IPS-18c (cell line): ENCODE results near the gene CEP63.
"Not testable (repeated sequence)": the region's sequence is repeated elsewhere in the genome, so short reads cannot be mapped to it uniquely, and the experiment has no call there.

ENCODE experiments used
- H3K4me3 ChIP-seq: 2 replicates; pipeline ENCODE4 v1.7.0; 2013; ENCODE audit warnings: low read depth, mild to moderate bottlenecking, low read length, moderate library complexity; ENCODE audit not compliant: insufficient read depth
- H3K9me3 ChIP-seq: one replicate; pipeline ENCODE4 v1.6.1; 2013; ENCODE audit warnings: mild to moderate bottlenecking, low read length, moderate library complexity; ENCODE audit not compliant: control insufficient read depth, insufficient read depth

CEP63 gene

DNA sequence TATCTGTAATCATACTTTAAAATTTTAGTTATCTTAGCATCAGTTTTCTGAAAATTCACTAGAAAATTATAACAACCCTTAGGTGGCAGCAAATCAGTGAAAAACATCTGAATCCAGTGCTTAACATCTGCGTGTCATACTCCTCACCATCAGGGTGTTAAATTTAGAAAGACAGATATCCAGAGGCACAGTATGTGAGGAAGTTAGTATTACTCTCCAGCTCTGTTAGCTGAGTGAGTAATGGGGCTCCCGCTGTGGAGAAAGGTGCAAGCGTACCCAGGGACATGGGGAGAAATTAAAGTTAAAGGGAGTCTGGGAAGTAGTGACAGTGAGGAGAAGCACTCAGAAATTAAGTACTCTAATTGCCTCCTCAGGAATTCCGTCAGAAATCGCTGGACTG lies 50.9 kb downstream of the CEP63 start:
- no peaks in the 10 kb centered on the region for H3K9me3 ChIP-seq
- no peak overlapping the region for H3K4me3 ChIP-seq

DNA sequence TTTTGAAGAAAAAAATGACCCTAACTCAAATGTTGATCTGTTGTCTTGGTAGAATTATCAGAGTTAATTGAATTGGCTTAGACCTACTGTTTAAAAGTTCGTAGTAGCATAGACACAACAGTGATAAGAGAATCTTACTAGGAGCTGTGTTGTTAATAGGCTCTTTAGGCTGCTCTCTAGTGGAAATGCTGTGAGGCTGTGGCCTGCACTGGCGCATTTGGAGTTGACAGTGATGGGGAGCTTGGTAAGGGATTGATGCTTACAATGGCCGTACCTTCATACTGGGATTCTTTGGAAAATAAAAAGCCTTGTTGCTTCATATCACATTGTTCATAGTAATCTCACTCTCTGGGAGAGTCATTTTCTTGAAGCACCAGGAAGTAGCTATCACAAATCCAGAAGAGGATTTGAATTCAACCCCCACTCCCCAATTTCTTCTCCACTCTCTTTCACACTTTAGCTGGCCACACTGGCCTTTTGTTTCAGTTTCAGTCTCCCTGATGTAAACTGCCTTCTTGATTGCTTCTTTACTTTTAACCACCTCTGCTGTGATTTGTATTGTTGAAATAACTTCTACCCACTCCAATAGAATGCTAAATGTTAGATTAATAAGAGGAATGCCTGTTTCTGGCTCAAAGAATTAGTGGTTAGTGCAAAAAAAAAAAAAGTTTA lies 56.6 kb downstream of the CEP63 start:
- no peaks in the 10 kb centered on the region for H3K9me3 ChIP-seq
- H3K4me3 ChIP-seq: no peak overlapping the region

DNA sequence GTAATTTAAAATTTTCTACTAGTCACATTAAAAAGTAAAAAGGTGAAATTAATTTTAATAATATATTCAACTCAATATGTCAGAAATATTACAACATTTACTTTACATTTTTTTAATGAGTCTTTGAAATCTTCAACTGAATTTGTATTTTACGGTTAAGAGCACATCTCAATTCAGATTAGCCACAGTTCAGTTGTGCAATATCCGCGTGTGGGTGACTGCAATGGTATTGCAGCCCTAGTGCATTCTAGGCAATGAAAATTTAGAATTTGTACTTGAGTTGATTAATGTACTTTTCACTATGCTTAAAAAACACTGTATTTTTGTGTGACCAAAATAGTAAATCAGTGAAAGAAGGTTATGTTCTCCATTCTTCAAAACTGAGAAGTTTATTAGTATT lies 57.3 kb downstream of the CEP63 start:
- H3K9me3 ChIP-seq: no peaks in the 10 kb centered on the region
- no peak overlapping the region for H3K4me3 ChIP-seq

DNA sequence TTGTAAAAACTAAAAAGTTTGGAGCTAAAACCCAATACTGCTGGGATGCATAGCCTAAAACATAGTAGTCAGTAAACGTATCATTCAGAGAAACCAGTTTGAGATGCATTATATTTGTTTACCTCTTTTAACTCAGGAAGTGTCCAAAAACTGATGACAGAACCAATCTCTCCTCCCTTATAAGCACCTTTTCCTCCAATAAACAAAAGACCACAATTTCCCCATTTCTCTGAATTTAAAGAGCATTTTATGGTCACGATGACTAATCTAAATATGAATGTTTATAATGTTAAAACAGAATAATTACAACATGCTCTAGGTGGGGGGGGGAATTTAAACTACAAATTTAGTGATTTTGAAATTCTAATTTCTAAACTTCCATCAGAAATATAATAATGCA lies 58.5 kb downstream of the CEP63 start:
- H3K9me3 ChIP-seq: no peaks in the 10 kb centered on the region

DNA sequence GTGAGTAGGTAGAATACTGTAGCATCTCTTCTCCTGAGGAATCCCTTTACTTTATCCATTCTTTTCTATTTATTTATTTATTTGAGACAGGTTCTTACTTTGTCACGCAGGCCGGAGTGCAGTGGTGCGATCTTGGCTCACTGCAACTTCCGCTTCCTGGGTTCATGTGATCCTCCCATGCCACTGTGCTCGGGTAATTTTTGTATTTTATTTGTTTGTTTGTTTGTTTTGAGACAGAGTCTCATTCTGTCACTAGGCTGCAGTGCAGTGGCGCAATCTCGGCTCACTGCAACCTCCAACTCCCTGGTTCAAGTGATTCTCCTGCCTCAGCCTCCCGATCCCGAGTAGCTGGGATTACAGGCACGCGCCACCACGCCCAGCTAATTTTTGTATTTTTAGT lies 58.9 kb downstream of the CEP63 start:
- H3K9me3 ChIP-seq, H3K4me3 ChIP-seq: not testable (repeated sequence)

More for the DNA sequence above, 58.5 kb downstream of the CEP63 start:
- no peak overlapping the region for H3K4me3 ChIP-seq

DNA sequence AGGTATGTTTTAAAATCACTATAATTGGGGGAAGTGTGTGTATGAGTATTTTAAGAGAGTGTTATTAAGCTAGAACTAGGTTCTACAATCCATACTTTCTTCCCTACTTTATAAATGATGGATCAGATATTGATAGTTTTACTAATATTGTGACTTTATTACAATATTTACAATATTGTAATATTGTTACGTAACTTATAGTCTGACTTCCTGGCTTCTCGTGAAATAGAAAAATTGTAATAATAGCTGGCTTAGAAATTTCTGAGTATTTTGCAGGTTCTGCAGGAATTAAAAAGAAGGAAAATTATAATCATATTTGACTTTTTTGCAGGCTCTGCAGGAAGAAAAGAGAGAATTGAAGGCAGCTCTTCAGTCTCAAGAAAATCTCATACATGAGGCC lies 60.0 kb downstream of the CEP63 start:
- Histone ChIP-seq H3K4me3 (no peak overlapping the region), H3K9me3 (no peaks in the 10 kb centered on the region)

DNA sequence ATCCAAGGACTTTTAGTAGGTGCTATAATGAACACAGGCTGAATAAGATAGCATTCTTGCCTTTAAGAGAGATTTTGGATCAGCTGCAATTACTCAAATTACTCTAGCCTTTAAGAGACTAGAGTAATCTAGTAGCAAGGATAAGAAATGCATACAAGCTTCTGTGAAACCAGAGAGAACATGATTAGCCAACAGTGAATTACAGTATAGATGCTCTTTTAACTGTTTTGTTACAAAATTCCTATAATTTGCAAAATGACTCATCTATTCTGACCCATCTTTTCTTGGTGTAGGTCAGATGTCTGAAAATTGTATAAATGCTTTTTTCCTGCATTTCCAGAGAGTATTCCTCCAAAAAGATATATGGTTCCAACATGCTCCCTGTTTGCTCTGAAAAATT lies 66.9 kb downstream of the CEP63 start:
- Histone ChIP-seq H3K4me3 (no peak overlapping the region), H3K9me3 (no peaks in the 10 kb centered on the region)

DNA sequence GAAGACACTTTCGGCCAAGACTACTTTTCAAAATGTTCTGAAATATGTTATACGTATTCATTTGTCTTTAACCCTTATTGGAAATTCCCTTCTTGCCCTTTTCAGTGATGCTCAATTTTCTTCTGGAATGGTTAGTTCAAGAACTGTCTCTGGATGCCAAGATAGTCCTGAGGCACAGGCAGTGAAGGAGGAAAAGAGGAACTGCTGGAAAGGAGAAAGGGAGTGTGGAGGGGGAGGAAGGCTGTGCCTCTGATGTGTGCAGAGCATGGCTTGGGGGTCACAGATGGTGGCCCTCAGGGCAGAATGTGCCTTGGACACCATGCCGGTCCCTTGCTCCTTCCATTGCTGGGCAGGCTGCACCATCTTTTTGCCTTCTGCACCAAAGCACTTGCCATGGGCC lies 73.7 kb downstream of the CEP63 start:
- no peak overlapping the region for H3K4me3 ChIP-seq
- H3K9me3 ChIP-seq: no peaks in the 10 kb centered on the region

DNA sequence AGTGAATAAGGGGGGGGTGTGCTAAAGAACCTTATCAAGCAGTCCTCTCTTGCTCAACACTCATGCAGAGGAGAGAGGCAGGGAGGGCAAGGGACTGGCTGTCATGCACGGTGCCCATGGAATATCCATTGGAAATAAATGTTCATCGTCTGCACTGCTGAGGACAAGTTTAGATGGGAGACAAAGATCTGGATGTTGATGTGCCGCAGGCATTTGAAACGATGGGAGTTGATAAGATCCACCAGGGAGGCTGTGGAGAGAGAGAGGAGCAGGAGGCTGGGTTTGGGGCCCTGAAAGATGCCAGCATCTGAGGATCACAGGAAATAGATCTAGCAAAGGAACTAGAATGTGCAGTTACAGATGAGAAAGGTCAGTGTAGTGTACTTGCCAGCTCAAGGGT lies 76.2 kb downstream of the CEP63 start:
- no peak overlapping the region for H3K4me3 ChIP-seq
- H3K9me3 ChIP-seq: no peaks in the 10 kb centered on the region

DNA sequence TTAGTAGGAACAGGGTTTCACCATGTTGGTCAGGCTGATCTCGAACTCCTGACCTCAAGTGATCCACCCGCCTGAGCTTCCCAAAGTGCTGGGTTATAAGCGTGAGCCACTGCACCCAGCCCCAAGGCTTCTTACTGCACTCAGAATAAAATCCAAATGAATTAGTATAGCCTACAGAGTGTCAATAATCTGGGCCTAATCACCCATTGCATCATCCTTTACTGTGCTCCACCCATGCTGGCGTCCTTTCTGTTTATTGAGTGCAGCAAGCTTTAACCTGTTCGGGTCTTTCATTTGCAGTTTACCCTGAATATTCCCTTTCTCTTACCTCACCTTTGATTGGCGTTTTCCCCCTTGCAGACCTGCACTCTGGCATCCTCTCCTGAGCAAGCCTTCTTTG lies 77.7 kb downstream of the CEP63 start:
- Histone ChIP-seq H3K9me3 (no peaks in the 10 kb centered on the region), H3K4me3 (no peak overlapping the region)

DNA sequence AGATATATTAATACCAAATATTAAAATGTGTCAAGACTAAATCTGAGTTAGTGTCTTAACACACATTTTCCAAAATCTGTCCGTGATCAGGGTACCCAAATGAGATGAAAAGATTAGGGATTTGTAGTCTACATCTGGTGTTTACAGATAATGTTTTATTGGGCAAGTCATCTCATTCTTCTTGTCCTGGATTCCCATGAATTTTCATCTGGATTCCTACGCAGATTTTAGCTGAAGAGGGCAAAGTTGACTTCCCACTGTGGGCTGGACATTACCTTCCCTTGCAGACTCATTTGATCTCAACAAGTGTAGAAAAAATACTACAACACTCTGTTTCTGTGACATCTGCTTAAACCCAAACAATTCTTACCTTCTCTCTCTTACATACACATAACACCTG lies 79.1 kb downstream of the CEP63 start:
- no peaks in the 10 kb centered on the region for H3K9me3 ChIP-seq

DNA sequence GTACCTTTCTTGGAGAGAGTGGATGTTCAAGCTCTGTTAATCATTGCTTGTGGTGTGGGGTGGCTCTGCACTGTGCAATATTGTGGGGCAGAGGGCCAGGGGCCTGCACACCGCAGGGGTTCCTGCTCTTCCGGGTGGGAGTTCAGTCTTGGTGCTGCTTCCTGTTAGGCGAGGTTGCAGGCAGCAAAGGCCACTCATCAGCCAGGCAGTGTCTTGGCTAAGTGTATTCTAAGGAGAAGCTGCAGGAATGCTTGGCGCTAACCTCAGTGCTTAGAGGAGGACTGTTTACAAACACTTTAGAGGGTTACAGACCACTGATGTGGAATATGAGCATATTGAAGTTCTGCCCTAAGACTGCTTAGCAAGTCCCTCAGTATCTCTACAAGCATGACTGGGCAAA lies 81.7 kb downstream of the CEP63 start:
- Histone ChIP-seq H3K4me3 (no peak overlapping the region), H3K9me3 (peaks cover 2% of the 10 kb centered on the region)

More for the DNA sequence above, 79.1 kb downstream of the CEP63 start:
- no peak overlapping the region for H3K4me3 ChIP-seq

DNA sequence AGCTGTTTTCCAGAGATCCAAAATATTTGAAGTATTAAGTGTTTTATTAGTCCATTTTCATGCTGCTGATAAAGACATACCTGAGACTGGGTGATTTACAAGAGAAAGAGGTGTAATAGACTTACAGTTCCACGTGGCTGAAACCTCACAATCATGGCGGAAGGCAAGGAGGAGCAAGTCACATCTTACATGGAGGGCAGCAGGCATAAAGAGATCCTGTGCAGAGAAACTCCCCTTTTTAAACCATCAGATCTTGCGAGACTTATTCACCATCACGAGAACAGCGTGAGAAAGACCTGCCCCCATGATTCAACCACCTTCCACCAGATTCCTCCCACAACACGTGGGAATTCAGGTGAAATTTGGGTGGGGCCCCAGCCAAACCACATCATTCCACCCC lies 82.9 kb downstream of the CEP63 start:
- Histone ChIP-seq H3K4me3 (no peak overlapping the region), H3K9me3 (peaks cover 2% of the 10 kb centered on the region)

DNA sequence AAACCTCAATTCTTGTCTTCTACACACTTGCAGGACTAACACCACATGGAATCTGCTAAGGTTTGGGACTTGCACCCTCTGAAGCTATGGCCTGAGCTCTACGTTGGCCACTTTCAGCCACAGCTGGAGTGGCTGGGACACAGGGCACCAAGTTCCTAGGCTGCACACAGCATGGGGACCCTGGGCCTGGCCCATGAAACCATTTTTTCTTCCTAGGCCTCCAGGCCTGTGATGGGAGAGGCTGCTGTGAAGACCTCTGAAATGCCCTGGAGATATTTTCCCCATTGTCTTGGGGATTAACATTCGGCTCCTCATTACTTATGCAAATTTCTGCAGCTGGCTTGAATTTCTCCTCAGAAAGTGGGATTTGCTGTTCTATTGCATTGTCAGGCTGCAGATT lies 84.0 kb downstream of the CEP63 start:
- H3K4me3 ChIP-seq, H3K9me3 ChIP-seq: not testable (repeated sequence)

DNA sequence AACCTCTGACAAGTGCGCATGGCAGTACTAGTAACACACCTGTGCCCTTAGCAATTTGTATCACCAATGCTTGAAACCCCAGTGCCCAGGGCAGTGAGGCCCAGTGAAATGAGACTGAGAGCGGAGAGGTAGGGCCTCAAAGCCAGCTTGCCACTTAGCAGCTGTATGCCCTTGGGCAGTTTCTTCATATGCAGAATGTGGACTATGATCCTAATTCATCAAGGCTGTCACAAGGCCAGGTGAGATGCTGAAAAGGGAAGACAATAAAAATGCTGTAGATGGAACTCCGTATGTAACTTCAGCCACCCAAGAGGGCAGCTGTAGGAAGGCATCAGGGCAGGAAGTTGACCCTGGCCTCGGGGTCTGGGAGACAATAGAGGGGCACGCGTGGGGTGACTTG lies 90.6 kb downstream of the CEP63 start:
- no peak overlapping the region for H3K4me3 ChIP-seq
- no peaks in the 10 kb centered on the region for H3K9me3 ChIP-seq

DNA sequence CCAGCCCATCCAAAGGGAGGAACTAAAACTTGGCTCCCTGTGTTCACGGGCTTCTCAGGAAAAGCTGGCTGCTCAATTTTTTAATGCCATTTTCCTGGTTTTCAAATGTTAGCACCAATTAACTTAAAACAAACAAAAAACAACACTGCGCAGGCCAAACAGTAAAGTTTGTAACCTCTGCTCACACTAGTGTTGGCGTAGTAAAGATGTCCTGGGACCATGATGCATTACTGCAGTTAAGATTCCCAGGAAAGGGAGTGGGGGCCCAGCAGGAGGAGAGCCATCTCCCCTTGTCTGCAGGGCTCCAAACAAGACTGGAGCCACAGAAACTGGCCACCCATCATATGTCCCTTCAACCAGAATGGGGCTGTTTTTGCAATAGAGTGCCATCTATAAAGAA lies 91.0 kb downstream of the CEP63 start:
- no peaks in the 10 kb centered on the region for H3K9me3 ChIP-seq
- no peak overlapping the region for H3K4me3 ChIP-seq

DNA sequence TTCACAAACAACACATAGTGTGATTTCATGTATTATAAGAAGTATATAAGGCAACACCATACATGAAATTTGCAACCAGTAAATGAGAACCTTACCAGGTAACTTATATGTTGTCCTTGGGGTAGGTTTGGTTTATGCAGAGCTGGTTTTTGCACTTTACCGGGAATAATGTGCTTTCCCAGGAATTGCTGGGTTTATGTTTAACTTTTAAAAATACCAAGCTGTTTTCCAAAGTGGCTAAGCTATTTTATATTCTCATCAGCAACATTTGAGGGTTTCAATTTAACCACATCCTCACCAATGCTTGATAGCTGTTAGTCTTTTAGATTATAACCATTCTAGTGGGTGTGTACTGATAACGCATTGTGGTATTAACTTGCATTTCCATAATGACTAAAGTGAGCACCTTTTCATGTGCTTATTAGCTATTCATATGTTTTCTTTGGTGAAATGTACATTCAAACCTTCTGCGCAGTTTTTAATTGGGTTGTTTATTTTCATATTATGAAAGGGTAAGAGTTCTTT lies 93.3 kb downstream of the CEP63 start:
- no peak overlapping the region for H3K4me3 ChIP-seq
- no peaks in the 10 kb centered on the region for H3K9me3 ChIP-seq

DNA sequence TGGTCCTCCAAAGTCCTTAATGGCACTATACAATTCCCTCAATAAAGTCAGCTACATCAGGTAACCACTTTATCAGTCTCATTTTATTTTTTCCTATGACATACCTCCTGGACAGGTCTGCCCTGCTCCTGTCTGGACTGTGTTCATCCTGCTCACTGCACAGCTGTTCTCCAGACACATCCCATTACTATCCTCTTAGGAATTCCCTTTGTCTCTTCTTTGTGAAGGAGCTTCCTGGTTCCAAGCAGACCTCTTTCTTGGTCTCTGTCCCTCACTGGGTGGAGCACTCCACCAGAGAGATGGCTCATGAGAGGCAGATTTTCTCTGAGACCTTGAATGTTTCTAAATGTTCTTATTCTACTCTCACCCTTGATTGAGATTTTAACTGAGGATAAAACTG lies 104.9 kb downstream of the CEP63 start:
- no peaks in the 10 kb centered on the region for H3K9me3 ChIP-seq
- H3K4me3 ChIP-seq: no peak overlapping the region

DNA sequence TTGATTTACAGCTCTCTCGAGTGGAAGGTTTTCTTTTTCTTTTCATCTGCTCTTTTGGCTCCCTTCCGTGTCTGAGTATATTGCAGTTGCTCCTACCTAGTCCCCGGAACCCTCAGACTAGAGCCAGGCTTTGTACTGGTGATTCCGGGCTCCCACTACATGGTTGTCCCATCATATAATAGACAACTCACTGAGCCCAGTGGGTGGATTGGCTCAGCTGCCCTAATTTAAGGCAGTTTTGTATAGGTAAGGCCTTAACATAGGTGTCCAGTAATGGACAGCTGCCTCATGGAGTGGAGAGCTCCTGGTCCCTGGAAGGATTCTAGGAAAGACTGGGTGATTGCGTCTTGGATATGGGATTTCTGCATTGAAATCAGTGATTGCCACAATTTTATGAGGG lies 106.9 kb downstream of the CEP63 start:
- Histone ChIP-seq H3K4me3 (no peak overlapping the region), H3K9me3 (no peaks in the 10 kb centered on the region)
